RCC 7860 (cell line): ENCODE data around the gene MAP3K8.

Experiments used
- DNase-seq: peaks from one replicate; pipeline ENCODE4 v3.0.0-alpha.2; 2015; ENCODE audit warnings: low spot score
- FAIRE-seq: peaks from 2 replicates; lab custom pipeline; 2012; peaks lifted over from hg19 to GRCh38; lab: Jason Lieb, UNC

MAP3K8 gene

DNA sequence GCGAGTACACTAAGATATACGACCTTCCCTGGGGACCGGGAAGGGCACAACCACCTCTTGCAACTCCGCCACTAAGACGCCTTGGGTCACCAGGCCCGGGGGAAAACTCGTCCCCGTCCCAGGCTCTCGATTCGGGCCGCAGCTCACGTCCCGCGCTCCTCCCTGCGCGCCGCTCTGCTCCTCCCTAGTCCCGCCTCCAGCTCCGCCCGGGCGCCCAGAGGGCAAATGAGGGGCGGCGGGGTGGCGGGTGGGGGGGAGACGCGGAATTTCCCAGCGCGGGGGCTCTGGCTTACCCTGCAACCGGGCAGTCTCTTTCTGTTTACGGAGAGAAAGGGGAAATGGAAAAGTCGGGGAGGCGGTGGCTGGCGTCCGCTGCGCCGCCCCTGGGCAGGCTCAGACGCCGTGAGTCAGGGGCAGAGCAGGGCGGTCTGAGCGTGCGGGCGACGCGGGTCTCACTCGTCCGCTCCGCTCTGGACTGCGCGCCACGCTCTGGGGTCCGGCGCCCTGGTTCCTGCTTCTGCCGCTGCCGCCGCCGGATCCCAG is at the start of gene MAP3K8:
TSS of gene MAP3K8 (plus strand) at position 455 of the 543 bp plus-strand sequence. CDS start 4,755 bp downstream, outside the sequence.
- FAIRE-seq, result peak; percentile 66
- DNase-seq, result peak; percentile 88

GRCh38 chr10:30384701-30385201 is 49.2 kb upstream of the MAP3K8 start:
- DNase-seq (no peak), FAIRE-seq (no peak)

DNA sequence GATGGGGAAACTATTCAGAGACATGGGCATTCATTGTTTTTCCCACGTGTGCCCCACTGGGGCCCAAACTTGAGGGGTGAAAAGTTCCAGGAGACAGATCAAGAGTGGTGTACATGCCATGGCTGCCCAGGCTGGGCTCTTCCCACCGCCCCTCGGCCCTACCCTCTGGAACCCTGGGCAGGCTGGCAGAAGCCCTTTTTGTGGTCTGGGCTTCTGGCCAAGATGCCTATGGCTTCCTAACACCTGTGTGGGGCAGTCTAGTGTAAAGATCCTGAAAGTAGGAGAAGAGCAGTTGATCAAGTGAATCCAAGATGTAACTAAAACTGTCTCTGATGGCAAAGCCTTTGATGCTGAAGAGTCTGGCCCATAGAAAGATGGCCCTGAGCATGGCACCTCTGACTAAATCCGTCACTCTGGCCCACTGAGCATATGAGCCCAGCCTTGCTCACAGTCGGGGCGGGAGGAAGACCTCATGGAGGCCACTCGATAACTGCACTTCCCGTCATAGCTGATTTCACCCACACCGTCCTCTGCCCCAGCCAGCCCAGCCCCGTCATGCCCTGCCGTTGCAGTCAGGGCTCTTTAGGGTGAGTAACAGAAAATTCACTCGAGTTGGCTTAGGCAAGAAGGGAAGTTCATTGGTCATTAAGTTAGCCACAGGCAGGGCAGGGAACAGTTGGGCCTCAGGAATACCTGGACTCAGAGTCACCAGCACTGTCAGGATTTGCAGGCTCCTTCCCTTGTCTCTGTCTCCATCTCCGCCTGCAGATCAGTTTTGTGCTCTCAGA is 47.0 kb upstream of the MAP3K8 start:
- peak; percentile 97 for DNase-seq
- FAIRE-seq, result peak; percentile 97

GRCh38 chr10:30387646-30388243 is 46.2 kb upstream of the MAP3K8 start:
- FAIRE-seq, result no peak

GRCh38 chr10:30389543-30389942 is 44.4 kb upstream of the MAP3K8 start:
- DNase-seq (no peak), FAIRE-seq (no peak)

More at GRCh38 chr10:30387646-30388243, 46.2 kb upstream of the MAP3K8 start:
- DNase-seq, result peak; percentile 93

GRCh38 chr10:30390207-30390606 is 43.8 kb upstream of the MAP3K8 start:
- FAIRE-seq (no peak), DNase-seq (no peak)

GRCh38 chr10:30391266-30391665 is 42.7 kb upstream of the MAP3K8 start:
- no peak for DNase-seq
- FAIRE-seq, result no peak

- DNase-seq, result peak; percentile 57
- no peak for FAIRE-seq
Measured at GRCh38 chr10:30392564-30392990, 41.4 kb upstream of the MAP3K8 start.

GRCh38 chr10:30396293-30396692 is 37.7 kb upstream of the MAP3K8 start:
- FAIRE-seq (no peak), DNase-seq (no peak)

DNA sequence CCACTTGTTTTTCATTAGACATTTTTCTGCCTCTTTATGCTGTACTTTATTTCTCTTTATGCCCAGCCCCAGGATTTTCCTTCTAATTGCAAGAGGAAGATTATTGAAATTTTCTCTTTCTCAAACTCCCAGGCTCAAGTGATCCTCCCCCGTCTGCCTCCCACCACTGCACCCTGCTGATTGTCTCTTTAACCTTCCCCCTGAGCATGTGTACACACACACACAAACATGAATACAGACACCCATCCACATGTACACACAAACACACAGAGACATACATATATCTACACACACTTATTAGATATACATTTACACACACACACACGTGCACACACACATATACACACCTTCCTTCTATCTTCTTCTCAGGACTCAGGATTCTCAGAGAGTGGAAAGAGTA is 37.3 kb upstream of the MAP3K8 start:
- FAIRE-seq, result no peak
- no peak for DNase-seq

GRCh38 chr10:30398193-30398592 is 35.8 kb upstream of the MAP3K8 start:
- no peak for DNase-seq
- no peak for FAIRE-seq

DNA sequence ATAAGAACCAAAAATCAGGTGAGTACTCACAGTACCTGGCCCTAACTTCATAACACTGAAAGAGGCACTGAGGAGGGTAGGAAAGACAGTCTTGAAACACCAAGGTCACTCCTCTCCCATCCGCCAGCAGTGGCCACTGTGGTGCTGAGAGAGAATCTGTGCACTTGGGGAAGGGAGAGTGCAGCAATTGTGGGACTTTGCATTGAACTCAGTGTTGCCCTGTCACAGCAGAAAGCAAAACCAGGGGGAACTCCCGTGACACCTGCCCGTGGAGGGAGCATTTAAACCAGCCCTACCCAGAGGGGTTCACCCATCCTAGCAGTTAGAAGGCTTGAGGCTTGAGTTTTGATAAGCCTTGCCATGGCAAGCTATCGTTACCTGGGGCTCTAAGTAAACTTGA is 35.2 kb upstream of the MAP3K8 start:
- FAIRE-seq, result no peak

GRCh38 chr10:30403494-30403893 is 30.5 kb upstream of the MAP3K8 start:
- no peak for DNase-seq
- FAIRE-seq, result no peak

More for the DNA sequence above, 35.2 kb upstream of the MAP3K8 start:
- no peak for DNase-seq

GRCh38 chr10:30404540-30404939 is 29.4 kb upstream of the MAP3K8 start:
- FAIRE-seq, result no peak
- DNase-seq, result no peak

DNA sequence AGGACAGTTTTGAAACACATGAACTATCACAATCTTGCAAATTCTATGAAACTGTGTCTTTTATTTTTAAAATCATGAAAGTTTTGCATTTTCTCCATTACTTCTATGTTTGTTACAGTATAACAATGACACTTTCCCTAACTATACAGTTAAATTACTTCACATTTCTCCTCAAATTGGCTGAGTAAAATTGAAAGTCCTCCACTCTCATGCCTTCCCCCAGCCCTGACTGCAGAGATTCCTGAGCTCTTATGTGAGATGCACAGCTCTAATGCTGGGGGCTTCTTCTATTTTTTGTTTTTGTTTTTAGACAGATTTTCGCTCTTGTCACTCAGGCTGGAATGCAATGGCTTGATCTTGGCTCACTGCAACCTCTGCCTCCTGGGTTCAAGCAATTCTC is 22.7 kb upstream of the MAP3K8 start:
- no peak for DNase-seq
- FAIRE-seq, result no peak

- FAIRE-seq, result no peak
- DNase-seq, result no peak
Measured at GRCh38 chr10:30412901-30413300, 21.1 kb upstream of the MAP3K8 start.

DNA sequence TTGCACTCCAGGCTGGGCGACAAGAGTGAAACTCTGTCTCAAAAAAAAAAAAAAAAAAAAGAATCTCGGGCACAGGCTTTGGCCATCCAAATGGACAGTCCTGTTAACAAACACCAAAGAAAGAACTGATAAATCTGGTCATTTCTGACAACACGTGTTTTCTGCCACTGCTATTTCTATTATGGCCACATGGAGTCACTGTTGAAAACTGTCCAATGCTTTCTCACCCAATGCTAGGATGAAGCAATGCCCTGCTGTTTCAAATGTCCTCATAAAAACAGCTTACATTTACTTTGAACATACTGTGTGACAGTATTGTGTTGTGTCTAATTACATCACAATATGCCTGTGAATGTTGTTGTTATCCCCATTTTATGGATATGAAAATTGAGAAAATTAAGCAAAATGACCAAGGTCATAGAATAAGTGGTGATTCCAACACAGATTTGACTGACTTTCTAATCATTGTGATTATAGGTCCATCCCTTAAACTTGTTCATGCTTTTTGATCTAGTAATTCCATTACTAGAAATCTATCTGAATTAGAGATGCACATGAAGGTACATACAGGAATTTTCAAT is 19.9 kb upstream of the MAP3K8 start:
- DNase-seq (peak; percentile 53), FAIRE-seq (peak; percentile 76)

GRCh38 chr10:30415593-30415992 is 18.4 kb upstream of the MAP3K8 start:
- FAIRE-seq, result no peak

DNA sequence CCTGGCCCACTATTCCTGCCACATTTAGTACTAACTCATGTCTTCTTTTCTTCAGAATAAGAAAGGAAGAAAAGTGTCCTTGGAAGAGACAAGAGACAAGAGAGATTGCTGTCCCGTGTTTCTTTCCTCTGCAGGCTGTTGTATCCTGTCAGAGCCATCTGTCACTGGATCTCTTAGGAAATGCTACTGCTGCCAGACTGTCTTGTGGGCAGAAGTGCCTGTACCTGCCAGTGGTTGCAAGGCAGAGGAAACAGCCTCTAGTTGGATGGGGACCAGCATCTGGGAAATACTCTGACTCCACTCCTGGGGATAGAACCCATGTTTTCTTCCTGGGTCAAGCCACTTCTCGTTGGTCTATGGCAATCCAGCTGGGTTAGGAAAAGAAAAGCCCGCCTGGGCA is 16.7 kb upstream of the MAP3K8 start:
- DNase-seq (no peak), FAIRE-seq (no peak)

More at GRCh38 chr10:30415593-30415992, 18.4 kb upstream of the MAP3K8 start:
- DNase-seq, result no peak

- FAIRE-seq, result no peak
- no peak for DNase-seq
Measured at GRCh38 chr10:30420266-30420665, 13.7 kb upstream of the MAP3K8 start.

DNA sequence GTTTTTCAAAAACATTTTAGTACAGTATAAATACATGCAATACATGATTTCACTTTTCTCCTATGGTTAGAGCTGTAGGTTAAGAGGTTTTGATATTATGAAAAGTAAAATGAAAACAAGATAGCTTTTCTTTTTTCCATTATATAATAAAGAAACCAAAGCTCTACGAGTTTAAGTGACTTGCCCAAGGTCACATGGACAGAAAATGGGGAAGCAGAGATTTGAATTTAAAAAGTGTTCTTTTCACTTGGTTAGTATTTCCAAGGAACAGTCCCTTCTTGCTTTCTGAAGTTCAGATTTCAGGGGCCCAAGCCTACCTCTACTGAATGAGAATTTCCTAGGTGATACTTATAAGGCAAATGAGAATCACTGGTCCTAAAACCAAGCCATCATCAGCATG is 13.2 kb upstream of the MAP3K8 start:
- DNase-seq (no peak), FAIRE-seq (no peak)
